GM19023 (cell line): Measurements from ENCODE around the gene PCGF2.

Experiments used
- ATAC-seq: cut with Tn5 transposase; IDR thresholded peaks from one replicate; pipeline ENCODE4 v1.9.1; 2021; ENCODE audit warnings: mild to moderate bottlenecking, moderate library complexity; ENCODE audit not compliant: unreplicated experiment

PCGF2 gene

DNA sequence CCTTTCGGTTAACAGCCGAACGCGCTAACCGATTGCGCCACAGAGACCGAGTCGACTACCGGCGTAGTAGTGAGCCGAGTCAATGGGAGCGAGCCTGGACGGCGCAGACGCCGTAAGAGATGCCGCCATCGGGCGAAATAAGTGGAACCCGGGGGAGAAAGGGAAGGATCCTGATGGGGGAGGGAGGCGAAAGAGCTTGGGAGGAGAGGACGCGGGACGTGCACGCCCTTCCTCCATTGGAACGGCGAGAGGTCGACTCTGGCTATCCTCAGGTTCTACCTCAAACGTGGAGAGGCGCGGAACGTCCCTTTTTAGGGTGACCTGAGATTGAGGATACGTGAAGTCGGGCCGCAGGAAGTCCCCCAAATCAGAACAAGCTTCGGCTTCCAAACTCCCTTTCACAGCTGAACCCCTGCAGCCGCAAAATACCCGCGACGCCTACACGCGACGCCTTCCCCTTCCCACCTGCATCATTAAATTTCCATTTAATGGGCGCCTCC is 3.7 kb upstream of the PCGF2 start:
- ATAC-seq, result peak; percentile 7

DNA sequence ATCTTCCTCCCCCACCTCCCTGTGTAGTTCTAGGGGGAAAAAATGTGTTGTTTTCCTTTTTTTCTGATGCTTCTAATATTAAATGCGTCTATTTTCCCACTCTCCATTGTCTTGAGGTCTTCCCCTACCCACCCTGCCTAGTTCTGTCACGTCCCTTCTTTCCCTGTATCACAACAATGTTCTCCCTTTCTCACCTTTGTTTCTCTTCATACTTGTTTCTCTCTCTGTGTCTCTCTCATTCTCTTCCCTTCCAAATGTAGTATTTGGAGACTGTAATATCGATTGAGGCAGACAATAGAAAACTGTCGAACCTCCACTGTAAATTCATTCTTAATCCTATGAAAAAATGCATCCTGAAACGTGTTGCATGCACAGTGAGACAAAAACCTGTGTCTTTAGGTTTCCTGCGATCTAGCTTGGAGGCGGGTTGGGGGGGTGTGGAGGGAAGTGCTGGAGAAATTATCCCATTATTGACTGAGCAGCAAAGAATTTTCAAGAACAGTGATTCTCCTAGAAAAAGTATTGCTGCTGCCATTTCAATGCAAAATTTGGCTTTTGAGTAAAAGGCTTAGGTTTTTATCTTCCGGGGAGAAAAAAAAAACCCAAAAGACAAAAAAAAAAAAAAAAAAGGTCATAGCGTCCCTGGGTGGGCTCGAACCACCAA is 3.1 kb upstream of the PCGF2 start:
- ATAC-seq, result no peak

DNA sequence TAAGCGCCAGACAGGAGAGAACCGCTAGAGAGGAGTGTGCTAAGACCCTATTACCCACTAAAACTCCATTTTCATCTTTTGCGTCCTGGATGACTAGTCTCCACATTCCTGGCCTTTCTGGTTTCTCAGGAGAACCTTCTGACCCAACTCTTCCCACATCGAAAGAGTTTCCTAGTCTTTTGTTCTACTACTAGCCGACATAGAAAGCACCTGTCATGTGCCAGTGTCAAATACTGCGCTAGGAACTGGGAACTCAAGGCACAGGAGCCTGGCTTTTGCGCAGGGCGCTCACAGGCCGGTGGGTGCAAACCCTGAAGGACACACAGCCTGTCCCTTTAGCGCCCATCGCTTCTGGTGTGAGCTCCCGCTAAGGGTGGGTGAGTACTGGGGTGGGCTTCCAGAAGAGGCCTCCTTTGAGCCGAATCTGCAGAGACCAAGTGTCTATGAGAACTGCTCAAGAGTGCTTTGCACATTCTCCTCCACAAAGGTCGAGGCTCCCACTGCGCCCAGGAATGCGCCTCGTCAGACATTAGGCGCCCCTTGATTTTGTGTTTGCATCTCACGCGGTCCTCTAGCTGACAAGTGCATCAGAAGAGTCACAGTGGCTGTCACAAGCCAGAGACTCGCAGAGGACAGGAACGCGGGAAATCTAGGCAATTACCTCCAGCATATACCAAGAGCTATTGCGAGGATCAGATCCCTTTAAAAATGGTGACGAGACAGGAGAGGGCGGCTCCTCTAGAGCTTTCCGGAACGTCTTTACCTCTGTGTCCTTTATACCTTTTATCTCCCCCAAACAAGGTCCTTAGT is 2.4 kb upstream of the PCGF2 start:
- no peak for ATAC-seq

DNA sequence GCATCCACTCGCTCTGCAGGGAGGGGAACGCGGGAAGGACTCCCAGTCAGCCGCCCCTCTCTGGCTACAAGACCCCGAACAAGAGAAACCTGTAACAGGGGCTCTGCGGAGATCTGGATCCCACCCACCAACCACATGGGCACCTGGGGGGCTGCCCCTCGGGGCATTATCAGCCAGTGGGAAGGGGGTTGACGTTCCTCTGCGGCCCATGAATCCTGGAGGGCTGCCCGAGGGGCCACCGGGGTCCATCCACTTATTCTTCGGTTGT is 1.8 kb upstream of the PCGF2 start:
- no peak for ATAC-seq

DNA sequence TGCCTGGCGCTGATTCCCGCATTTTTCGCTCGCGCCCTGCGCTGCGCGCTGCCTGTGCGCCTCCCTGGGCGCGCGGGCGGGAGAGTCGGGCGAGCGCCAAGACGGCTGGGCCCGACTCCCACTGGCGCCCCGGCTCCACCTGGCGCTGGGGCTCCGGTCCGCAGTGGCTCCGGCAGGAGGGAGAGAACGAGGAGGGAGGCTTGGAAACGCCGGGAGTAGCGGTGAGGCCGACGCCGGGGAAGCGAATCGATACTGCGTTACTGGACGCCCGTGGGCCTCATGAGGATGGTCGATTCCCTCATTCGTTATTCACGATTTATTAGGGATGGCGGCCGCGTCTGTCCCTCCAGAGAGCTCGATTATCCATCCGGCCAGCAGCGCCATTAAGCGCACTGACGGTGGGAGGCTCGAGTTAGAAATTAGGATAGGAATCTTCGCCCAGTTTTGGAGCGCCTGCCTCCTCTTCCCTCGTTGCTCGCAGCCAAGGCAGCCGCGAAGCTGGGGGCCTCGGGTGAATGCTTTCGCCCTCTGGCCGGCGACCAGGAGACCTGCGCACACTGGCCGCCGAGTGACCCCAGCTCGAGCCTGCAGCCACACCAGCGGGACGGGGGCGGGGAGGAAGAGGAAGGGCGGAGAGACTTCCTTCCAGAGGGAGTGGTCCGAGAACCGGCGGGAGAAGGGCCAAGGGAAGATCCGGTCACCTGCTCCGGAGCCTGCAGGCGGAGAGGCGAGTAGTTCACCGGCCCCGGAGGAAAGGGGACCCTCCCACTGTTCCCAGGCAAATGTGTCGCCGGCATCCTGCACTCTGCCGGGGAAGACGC is 1.3 kb upstream of the PCGF2 start:
- ATAC-seq, result no peak

DNA sequence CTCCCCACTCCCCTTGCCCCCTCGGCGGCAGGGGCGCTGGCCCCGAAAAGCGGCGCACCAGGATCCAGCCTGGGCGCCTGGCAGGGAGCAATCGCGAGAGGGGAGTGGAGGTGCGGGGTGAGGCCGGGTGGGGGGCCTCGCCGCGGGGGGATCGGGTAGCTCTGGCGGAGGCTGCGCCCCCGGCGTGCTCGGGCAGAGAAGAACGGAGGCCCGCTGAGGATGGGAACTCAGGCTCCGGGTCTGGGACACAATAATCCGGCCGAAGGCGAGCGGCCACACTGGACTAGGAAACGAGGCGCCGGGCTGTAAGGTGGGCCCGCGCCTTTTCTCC is 721 bp upstream of the PCGF2 start:
- no peak for ATAC-seq

DNA sequence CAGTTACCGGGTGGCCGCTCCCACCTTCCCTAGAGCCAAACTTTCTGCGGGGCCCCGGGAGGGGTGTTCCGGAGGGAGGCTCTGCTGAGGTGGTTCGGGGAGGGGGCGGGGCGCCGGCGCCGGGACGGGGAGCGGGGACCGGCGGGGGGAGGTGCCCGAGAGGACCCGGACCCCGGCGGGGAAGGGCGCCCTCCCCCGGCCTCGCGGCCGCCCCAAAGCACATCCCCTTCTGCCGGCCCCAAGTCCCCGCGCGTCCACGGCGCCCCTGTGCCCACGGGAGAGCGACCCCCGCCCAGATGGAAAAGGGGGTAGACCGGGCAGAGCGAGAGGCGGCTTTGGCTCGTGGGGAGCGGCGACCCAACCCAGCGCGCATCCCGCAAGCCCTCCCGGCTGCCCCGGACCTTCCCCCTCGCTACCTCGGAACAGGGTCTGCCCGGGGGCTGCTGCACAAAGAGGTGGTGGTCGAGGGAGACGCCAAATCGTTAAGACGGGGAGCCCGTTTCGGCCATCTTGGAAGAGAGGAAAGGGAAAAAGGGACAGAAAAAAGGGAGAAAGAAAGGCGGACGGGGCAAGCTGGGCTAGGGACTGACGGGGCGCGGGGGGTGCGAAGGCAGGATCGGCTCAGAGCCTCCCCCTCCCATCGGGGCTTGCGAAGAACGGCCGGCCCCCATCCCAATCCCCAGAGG is 530 bp downstream of the PCGF2 start:
- ATAC-seq, result no peak

DNA sequence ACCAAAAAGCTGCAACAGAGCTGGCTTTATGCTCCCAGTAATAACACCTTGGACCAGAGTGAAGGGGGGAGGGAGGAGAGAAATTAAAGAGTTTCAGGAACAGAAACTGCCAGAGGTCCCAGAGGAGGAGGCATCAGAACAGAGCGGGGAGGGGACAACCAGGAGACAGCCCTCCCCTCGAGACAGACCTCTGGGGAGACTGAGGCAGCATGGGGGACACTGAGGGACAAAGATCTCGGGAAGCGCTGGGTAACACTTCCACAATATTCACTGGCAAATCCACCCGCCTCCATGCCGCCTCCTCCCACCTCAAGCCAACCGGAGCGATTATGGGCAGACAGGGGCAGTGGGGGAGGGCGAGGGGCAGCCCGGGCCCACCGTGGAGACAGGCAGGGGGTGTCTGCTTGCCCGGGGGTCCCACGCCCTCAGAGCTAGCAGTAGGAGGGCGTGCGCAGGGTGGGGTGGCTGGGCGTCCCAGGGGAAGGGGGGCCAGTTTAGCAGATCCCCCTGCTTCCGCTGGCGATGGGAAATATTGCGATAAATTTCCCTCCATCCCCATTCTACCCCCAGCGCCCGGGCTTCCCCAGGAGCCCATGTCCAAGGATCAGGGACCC is 1.2 kb downstream of the PCGF2 start:
- ATAC-seq, result no peak

DNA sequence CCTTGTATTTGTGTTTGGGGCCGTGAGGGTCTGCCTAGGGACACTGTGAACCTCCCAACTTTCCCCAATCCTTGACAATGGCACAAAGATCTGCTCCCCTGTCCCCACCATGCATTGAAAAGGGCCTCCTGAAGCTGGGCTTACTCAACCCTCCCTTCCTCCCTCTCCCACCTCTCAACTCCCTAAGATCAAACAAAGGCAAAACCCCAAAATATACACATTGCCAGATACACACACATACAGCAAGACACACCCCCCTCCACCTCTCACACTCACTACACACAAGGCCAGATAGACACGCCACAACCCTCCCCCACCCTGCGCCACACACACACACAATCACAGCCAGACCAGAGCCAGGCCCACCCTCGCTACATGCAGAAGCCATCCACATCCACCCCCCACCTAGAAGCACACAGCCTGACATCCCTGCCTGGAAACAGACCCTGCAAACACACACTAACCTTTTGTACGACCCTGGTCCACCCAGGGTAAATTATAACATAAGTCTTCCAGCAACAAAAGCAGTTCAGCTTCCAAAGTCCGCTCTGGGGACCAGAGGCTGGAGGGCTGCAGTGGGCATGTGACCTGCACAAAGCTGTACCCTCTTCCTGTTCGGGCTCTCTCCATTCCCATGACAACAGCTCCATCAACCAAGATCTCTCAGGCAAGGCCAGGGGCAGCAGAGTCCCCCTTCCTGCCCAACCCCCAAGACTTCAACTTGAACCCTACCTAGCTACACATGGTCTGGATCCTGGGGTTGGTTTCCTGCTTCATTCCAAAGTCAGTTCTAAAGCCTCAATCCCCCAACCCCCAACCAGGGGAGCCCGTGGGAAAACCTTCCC is 1.9 kb downstream of the PCGF2 start:
- ATAC-seq, result no peak

DNA sequence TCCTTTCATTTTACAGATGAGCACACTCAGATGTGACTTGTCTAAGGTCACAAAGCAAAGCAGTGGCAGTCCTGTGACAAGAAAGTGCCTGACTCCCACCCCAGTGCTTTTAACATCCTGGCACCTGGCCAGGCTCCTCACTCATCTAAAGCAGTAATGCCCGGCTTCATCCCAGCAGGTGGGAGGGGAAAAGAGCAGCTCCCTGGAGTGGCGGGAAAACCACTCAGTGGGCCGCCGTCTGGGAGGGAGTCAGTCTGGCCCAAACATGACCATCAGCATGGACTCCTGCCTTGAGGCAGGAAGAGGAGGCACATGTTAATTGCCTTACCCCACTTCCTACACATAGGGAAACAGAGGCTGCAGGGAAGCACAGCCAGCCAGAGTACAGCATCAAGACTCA is 2.6 kb downstream of the PCGF2 start:
- no peak for ATAC-seq

DNA sequence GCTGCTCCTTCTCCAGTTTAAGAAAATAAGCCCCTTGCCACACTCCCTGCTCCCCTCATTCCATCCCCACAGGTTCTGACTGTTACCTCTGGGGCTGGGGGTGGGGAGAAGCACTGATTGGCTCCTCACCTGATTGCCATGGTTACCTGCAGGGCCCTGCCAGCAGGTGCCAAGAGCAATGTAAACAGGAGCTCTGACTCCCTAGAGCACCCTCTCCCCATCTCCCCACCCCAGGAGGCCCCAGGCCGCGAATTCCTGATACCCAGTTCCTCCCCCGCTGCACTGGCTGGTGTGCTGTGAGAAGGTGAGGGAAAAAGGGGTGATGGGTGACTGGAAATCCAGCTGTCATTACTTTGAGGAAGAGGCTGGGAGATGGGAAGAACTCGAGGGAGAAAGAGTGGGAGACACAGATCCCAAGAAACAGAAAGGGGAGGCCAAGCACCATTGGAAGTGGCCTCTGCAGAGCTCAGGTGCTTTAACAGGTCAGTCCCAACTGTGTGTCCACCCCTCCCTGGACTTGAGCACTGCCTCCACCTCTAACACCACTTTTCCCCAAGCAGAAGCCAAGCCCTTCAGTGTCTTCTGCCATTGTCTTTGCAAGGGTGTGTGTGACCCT is 4.5 kb downstream of the PCGF2 start:
- ATAC-seq, result no peak

DNA sequence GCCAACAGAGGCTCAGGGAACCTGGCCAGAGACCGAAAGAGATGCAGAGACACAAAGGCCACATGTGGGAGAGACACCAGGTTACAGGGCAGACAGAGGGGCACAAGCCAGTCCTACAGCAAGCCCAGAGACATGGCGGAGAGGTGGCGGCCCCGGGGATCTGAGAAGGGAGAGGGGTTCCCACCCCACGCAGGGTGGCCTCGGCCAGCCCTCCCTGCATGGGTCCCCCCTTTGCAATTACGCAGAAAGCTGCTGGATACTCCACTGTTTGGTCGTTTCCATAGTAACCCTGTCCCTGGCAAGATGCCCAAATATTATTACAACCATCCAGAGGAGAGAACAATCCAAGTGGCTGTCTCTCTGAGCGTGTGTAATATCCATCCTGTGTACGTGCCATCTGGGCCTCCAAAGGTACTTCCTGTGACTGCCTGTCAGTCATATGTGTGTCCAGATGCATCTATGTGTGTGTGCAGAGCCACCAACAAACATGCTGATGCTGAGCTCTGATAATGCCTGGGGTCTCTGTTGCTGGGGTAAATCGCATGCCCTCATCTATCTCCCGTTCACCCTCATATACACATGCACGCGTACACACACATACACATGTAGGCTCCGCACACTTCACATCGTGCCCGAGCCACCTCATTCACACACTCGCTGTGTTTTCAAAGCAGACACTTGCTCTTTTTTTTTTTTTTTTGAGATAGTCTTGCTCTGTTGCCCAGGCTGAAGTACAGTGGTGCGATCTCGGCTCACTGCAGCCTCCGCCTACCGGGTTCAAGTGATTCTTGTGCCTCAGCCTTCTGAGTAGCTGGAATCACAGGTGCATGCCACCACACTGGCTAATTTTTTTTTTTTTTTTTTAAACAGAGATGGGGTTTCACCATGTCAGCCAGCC is 5.5 kb downstream of the PCGF2 start:
- no peak for ATAC-seq

DNA sequence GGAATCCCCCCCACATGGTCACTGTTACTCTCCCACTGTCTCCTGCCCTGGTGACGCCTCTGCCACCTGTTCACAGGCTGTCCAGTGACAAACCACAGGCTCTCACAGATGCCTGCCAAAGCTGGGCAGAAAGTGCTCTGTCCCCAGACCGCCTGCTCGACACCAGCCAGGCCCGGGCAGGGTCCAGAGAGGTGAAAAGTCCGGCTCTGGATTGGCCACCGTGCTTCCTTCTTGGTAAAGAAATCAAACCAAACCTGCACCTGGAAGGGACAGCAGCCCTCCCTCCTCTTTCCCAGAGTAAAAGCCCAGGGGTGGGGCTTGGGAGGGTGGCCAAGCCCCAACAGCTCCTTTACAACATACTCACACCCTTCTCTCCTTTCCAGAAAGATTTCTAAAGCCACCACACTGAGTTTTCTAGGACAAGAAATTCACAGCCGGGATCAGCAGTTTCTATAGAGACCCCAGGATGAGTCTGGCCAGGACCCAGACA is 6.2 kb downstream of the PCGF2 start:
- ATAC-seq, result no peak

DNA sequence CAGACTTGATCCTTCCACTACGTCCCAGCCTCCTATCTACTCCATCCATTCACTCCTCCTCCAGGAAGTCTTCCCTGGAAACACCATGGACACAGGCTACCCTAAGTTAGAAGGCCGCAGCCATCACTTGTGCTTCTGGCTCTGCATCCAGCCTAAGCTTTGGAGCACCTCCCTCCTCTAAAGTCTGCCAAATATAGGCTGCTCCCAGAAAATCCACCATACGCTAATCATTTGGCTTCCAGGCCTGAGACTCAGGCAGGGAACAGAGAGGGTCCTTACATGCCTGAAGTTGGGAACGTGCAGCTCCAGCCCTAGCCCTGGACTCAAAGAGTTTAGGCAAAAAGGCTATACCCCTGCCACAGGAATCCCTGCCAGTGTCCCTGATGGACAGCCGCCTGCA is 6.7 kb downstream of the PCGF2 start:
- no peak for ATAC-seq

DNA sequence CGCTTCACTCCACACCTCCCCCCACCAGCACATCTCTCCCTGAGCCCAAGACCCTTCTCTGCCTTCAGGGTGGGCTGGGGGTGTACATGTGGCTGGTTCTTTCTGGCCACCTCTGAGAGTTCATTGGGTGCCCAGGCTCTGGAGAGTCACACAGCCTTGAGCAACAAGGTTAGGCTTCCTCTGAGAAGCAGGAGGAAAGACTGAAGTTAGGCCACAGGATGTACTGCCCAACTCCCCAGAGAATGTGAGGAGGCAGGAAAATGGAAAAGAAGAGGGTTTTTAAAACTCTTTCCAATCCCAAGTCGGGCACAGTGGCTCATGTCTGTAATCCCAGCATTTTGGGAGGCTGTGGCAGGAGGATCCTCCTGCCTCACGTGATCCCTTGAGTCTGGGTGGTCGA is 7.3 kb downstream of the PCGF2 start:
- no peak for ATAC-seq

DNA sequence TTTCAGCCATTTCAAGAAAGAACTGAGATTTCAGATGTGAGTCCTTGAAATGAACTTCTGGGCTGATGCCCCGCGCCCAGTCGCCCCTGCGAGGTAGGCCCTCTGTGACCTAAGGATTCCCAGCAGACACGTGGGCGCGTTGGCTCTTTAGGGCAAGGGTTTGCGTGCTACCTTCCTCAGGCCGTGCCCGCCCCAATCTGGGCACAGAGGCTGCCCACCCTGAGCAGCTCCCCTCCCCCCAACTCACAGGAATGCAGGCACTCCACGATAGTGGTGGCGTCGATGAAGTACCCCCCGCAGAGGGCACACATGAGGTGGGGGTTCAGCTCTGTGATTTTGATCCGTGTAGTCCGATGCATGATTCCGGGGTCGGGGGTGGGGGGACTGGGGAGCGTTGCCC is 8.1 kb downstream of the PCGF2 start:
- ATAC-seq, result no peak

DNA sequence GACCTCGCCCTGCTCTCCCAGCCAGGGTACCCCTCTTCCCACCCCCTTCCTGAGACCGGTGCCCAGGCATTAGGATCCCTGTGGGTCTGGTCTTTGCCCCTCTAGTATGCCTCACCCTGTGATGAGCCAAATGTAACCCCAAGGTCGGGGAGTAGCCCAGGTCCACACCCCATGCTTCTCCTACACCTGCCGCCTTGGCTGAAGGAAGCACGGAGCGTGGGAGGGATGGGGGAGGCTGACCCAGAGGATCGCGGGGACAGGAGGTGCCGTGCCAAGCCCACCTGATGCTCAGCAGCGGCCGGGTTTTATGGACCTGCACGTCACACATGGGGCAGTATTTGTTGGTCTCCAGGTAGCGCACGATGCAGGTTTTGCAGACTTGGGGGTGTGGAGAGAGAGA is 8.8 kb downstream of the PCGF2 start:
- ATAC-seq, result no peak

DNA sequence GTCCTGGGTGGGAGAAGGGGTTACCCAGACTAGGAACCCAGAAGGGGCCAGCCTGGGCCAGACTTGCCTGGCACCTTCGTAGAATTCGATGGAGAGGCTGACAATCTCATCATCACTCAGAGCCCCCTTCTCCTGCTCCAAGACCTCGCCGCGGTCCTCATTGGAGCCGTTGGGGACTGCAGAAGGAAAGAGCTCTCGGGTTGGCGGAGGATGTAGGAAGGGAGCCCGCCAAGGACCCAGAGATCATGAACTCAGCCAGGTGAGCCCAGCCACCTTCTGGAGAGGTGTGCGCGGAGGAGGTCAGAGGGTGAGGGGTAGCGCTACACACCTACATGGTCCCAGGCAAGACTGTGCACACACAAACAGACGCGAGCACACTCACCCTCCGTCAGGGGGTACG is 9.4 kb downstream of the PCGF2 start:
- ATAC-seq, result no peak
